Measurements from ENCODE around the gene NGF. TPM values are rescaled to one million over a fixed set of nuclear protein-coding genes. Genes with fewer than 3 reads are reported as not detected.
A peak's percentile ranks its signal among the peaks of the same experiment; 100 is the strongest.

NGF gene
- total RNA-seq, 1 donor from 2014 or later, result 1.1 TPM

DNA sequence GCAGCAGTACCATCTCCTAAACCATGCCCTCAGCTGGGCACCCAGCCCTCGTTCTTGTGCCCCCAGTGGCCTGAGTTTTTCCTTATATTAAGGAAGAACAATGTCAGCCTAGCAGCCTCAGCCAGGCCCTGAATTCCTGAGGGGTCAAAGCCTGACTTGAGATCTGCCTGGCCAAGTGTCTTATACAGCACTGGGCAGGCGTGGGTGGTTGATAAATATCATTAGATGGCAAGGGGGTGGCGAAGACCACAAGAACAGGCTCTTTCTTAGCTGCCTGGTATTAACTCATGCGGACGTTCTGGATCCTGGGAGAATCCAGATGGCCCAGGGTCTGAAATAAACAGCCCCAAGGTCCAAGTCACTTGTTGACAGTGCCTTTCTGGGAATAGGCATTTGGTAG, 18.3 kb downstream of the NGF start:
- no peak for DNase-seq (ENCODE audit: low read depth)
- H3K36me3 ChIP-seq (ENCODE audit: control insufficient read depth, insufficient read depth, low read length), result no peaks in the 10 kb centered on the region
- H3K27me3 ChIP-seq (ENCODE audit: control insufficient read depth, insufficient read depth, low read length), result no peaks in the 10 kb centered on the region
- H3K4me3 ChIP-seq (ENCODE audit: low read depth, low read length), result no peak overlapping the region
- TF ChIP-seq, protein P1, sequence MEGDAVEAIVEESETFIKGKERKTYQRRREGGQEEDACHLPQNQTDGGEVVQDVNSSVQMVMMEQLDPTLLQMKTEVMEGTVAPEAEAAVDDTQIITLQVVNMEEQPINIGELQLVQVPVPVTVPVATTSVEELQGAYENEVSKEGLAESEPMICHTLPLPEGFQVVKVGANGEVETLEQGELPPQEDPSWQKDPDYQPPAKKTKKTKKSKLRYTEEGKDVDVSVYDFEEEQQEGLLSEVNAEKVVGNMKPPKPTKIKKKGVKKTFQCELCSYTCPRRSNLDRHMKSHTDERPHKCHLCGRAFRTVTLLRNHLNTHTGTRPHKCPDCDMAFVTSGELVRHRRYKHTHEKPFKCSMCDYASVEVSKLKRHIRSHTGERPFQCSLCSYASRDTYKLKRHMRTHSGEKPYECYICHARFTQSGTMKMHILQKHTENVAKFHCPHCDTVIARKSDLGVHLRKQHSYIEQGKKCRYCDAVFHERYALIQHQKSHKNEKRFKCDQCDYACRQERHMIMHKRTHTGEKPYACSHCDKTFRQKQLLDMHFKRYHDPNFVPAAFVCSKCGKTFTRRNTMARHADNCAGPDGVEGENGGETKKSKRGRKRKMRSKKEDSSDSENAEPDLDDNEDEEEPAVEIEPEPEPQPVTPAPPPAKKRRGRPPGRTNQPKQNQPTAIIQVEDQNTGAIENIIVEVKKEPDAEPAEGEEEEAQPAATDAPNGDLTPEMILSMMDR (IDR thresholded peaks at IDR 0.05; ENCODE audit: insufficient read depth, low read length, severe bottlenecking), result no peak
- no peak for FAIRE-seq

DNA sequence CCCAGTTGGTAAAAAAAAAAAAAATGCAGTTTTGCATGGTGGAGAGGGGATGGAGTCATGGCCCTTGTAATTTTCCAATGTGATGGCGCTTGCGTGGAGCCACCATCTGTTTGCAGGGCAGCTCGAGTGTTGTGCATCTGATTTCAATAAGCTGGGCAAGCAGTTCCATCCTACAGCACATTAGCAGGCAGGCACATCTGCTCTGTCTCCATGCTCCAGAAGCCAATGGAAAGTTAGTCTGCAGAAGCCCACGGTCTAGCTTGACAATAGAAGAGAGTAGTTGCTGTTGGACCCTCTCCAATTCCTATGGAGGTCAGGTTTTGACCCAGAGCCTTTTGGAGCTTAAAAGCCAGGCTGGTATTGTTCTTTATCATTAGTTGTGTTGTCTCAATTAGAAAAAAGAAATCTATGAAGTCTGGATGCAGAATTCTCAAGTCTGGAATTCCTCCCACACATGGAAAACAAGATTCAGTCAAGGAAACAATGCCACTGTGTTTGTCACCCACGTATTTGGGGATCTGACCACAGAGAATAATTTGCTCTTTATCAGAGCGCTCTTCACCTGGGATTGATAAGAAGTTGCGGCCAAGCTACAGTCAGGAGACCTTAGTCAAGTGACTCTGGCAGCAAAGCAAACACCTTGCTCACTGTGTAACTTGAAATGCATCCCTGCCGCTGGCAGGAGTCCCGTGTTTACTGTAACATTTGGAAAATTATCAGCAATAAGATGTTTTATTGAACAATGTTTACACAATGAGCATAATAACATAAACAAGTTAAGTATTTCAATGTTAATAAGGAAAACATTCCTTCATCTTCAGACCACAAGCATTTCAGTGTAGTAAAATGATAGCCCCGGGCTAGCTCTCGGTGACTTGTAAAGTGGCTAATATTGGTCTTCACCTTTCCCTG, 20.7 kb downstream of the NGF start:
- DNase-seq (ENCODE audit: low read depth), result peak; percentile 45
- TF ChIP-seq, protein P1 (IDR thresholded peaks at IDR 0.05; ENCODE audit: insufficient read depth, low read length, severe bottlenecking), result no peak
- no peak for FAIRE-seq
- H3K4me3 ChIP-seq (ENCODE audit: low read depth, low read length), result no peak overlapping the region
- no peaks in the 10 kb centered on the region for H3K36me3 ChIP-seq (ENCODE audit: control insufficient read depth, insufficient read depth, low read length)
- H3K27me3 ChIP-seq (ENCODE audit: control insufficient read depth, insufficient read depth, low read length), result no peaks in the 10 kb centered on the region

DNA sequence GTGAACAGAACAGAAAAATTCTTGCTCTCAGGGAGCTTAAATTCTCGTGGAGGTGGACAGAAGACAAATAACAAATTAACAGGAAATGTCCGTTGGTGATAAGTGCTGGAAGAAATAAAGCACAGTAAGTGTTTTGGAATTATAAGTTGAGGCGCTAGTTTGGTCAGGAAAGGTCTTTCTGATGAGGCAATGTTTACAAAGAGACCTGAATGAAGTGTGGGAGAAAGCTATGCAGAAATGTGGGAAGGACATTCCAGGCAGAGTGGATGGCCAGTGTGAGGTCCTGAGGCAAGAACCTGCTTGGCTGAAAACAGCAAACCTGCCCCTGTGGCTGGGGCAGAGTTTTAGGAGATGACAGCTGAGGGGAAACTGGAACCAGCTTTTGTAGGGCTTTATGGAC, 23.3 kb downstream of the NGF start:
- Histone ChIP-seq H3K4me3 (ENCODE audit: low read depth, low read length) (no peak overlapping the region), H3K27me3 (ENCODE audit: control insufficient read depth, insufficient read depth, low read length) (no peaks in the 10 kb centered on the region), H3K36me3 (ENCODE audit: control insufficient read depth, insufficient read depth, low read length) (no peaks in the 10 kb centered on the region)
- TF ChIP-seq, protein P1 (IDR thresholded peaks at IDR 0.05; ENCODE audit: insufficient read depth, low read length, severe bottlenecking), result no peak
- DNase-seq (ENCODE audit: low read depth) (peak; percentile 87), FAIRE-seq (no peak)

DNA sequence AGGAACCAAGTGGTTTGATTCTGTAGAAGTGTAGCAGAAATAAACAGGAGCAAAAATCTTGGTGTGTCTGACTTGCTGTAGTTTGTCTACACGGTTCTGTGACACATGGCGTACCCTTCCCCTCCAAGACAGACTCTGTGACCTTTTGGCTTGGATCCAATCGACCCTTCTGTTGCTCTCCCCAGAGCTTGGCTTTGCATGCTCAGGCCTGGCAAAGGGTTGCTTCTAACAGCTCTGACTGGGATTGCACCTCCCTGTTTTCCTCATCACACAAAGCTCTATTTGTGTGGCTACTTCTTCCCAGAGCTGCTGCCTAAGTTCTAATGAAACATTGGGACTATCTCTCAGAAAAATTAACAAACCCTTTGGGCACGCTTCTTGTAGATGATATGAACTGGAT, 24.0 kb downstream of the NGF start:
- Histone ChIP-seq H3K27me3 (ENCODE audit: control insufficient read depth, insufficient read depth, low read length) (no peaks in the 10 kb centered on the region), H3K4me3 (ENCODE audit: low read depth, low read length) (no peak overlapping the region), H3K36me3 (ENCODE audit: control insufficient read depth, insufficient read depth, low read length) (no peaks in the 10 kb centered on the region)
- TF ChIP-seq, protein P1 (IDR thresholded peaks at IDR 0.05; ENCODE audit: insufficient read depth, low read length, severe bottlenecking), result no peak
- no peak for FAIRE-seq
- DNase-seq (ENCODE audit: low read depth), result no peak

DNA sequence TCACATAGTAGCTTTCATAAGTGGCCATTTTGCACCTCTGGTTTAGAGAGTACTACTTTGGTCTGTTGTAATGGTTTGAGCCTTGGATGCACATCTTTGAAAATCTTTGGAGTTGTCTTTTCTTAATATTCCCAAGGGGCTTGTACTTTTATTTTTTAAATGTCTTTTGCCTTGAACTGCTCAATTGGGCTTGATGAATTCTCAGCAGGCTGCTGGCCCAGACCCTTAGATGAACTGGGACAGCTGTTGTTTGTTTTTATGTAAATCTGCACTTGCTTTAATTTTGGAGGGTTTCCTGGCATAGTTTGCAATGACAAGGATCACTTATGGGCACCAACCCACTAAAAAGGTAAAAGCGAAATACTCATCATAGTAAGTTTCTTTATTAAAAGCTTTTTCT, 24.9 kb downstream of the NGF start:
- H3K4me3 ChIP-seq (ENCODE audit: low read depth, low read length), result no peak overlapping the region
- no peak for DNase-seq (ENCODE audit: low read depth)
- no peaks in the 10 kb centered on the region for H3K36me3 ChIP-seq (ENCODE audit: control insufficient read depth, insufficient read depth, low read length)
- no peak for FAIRE-seq
- no peaks in the 10 kb centered on the region for H3K27me3 ChIP-seq (ENCODE audit: control insufficient read depth, insufficient read depth, low read length)
- TF ChIP-seq, protein P1 (IDR thresholded peaks at IDR 0.05; ENCODE audit: insufficient read depth, low read length, severe bottlenecking), result no peak
